ENCODE results near the gene AMN.

The AMN gene

GRCh38 chr14:102969060-102969791, 46.8 kb downstream of the AMN start:
- no peak for DNase-seq
- Histone ChIP-seq H3K36me3 (peaks cover 90% of the 10 kb centered on the region), H3K27me3 (ENCODE audit: insufficient read depth, low read depth, severe bottlenecking) (no peaks in the 10 kb centered on the region), H3K27ac (no peak overlapping the region), H3K9me3 (ENCODE audit: severe bottlenecking) (no peaks in the 10 kb centered on the region), H3K4me3 (ENCODE audit: low read depth, low read length) (no peak overlapping the region)
- no peak for TF ChIP-seq CTCF (IDR thresholded peaks at IDR 0.05; ENCODE audit: low read depth, low read length)

GRCh38 chr14:102969901-102970300, 47.4 kb downstream of the AMN start:
- TF ChIP-seq CTCF (IDR thresholded peaks at IDR 0.05; ENCODE audit: low read depth, low read length): no peak
- peaks cover 88% of the 10 kb centered on the region for H3K36me3 ChIP-seq
- H3K9me3 ChIP-seq (ENCODE audit: severe bottlenecking): no peaks in the 10 kb centered on the region
- H3K27me3 ChIP-seq (ENCODE audit: insufficient read depth, low read depth, severe bottlenecking): no peaks in the 10 kb centered on the region
- DNase-seq: no peak
- no peak overlapping the region for H3K4me3 ChIP-seq (ENCODE audit: low read depth, low read length)
- H3K27ac ChIP-seq: no peak overlapping the region

- no peak for DNase-seq
- TF ChIP-seq CTCF (IDR thresholded peaks at IDR 0.05; ENCODE audit: low read depth, low read length): no peak
- Histone ChIP-seq H3K9me3 (ENCODE audit: severe bottlenecking) (no peaks in the 10 kb centered on the region), H3K27me3 (ENCODE audit: insufficient read depth, low read depth, severe bottlenecking) (no peaks in the 10 kb centered on the region), H3K27ac (no peak overlapping the region), H3K4me3 (ENCODE audit: low read depth, low read length) (no peak overlapping the region), H3K36me3 (peaks cover 90% of the 10 kb centered on the region)
These were observed 48.0 kb downstream of the AMN start for GRCh38 chr14:102970496-102970895.

GRCh38 chr14:102971314-102971713, 48.9 kb downstream of the AMN start:
- TF ChIP-seq CTCF (IDR thresholded peaks at IDR 0.05; ENCODE audit: low read depth, low read length): no peak
- Histone ChIP-seq H3K9me3 (ENCODE audit: severe bottlenecking) (no peaks in the 10 kb centered on the region), H3K27ac (no peak overlapping the region), H3K4me3 (ENCODE audit: low read depth, low read length) (no peak overlapping the region), H3K27me3 (ENCODE audit: insufficient read depth, low read depth, severe bottlenecking) (no peaks in the 10 kb centered on the region), H3K36me3 (peaks cover 90% of the 10 kb centered on the region)
- DNase-seq: no peak

GRCh38 chr14:102971836-102972606, 49.6 kb downstream of the AMN start:
- Histone ChIP-seq H3K4me3 (ENCODE audit: low read depth, low read length) (no peak overlapping the region), H3K9me3 (ENCODE audit: severe bottlenecking) (no peaks in the 10 kb centered on the region), H3K27me3 (ENCODE audit: insufficient read depth, low read depth, severe bottlenecking) (no peaks in the 10 kb centered on the region), H3K36me3 (peaks cover 90% of the 10 kb centered on the region), H3K27ac (no peak overlapping the region)
- no peak for DNase-seq
- no peak for TF ChIP-seq CTCF (IDR thresholded peaks at IDR 0.05; ENCODE audit: low read depth, low read length)
